B cell (primary cell): ENCODE data around the gene IL36A. TPM values are rescaled to one million over a fixed set of nuclear protein-coding genes. Genes with fewer than 3 reads are reported as not detected.

Source experiments
- ATAC-seq: fragments of 200-7000 bp; cut with Tn5 transposase; one replicate; pipeline ENCODE4 v1.10.0; 2021; ENCODE audit warnings: low read depth, mild to moderate bottlenecking, moderate number of reproducible peaks, moderate library complexity
- CTCF ChIA-PET: fragments of 350-600 bp; sonication (Branson Sonifier 250); formaldehyde crosslinking; loops from one replicate; lab custom pipeline; 2021; ENCODE audit warnings: antibody characterized with exemption, inconsistent platforms; lab: Charles Lee
- POLR2A ChIA-PET: fragments of 350-600 bp; sonication (Branson Sonifier 250); formaldehyde crosslinking; loops from one replicate; lab custom pipeline; 2021; ENCODE audit warnings: antibody characterized with exemption; lab: Charles Lee
- DNase-seq: peaks from one replicate; pipeline ENCODE4 v3.0.0; 2013
- H2AFZ ChIP-seq: 2 replicates; pipeline ENCODE4 v1.6.1; 2012; ENCODE audit warnings: mild to moderate bottlenecking, low read depth, low read length; ENCODE audit not compliant: insufficient read depth, poor library complexity, severe bottlenecking
- H3K27ac ChIP-seq, 2 donors: 1 replicate in 1 of 2; 2 replicates in 1 of 2; pipeline ENCODE4 v1.5.1; 2012 to 2013; ENCODE audit warnings: low read length in 2 of 2, mild to moderate bottlenecking in 2 of 2, moderate library complexity in 1 of 2
- H3K27me3 ChIP-seq, 4 experiments: fragments of 200-600 bp in 1 of 4; sonication (generic) in 1 of 4; replicated peaks in 1 of 4; 1 replicate in 2 of 4; 2 replicates in 2 of 4; pipeline versions ENCODE4 v1.6.1 to v1.7.0; 2013 to 2016; ENCODE audit warnings: low read length in 3 of 4, mild to moderate bottlenecking in 2 of 4, mixed read lengths in 1 of 4, moderate library complexity in 1 of 4; ENCODE audit not compliant: insufficient read depth in 4 of 4, control insufficient read depth in 3 of 4; ENCODE audit errors: control extremely low read depth in 1 of 4
- H3K36me3 ChIP-seq, 2 experiments: replicated peaks in 1 of 2; 1 replicate in 1 of 2; 2 replicates in 1 of 2; pipeline versions ENCODE4 v1.6.1 to v1.7.1; 2013; ENCODE audit warnings: low read length in 1 of 2; ENCODE audit not compliant: insufficient read depth in 2 of 2, control insufficient read depth in 1 of 2; ENCODE audit errors: control extremely low read depth in 1 of 2, extremely low read depth in 1 of 2
- H3K4me1 ChIP-seq, 2 donors: fragments of 200-600 bp in 1 of 2; sonication (generic) in 1 of 2; 1 replicate in 1 of 2; 2 replicates in 1 of 2; pipeline versions ENCODE4 v1.5.1 to v1.6.1; 2013 to 2017; ENCODE audit warnings: low read length in 2 of 2; ENCODE audit not compliant: control insufficient read depth in 2 of 2, insufficient read depth in 2 of 2
- H3K4me2 ChIP-seq: replicated peaks from 2 replicates; pipeline ENCODE3; 2012; ENCODE audit warnings: mild to moderate bottlenecking, low read depth, low read length; ENCODE audit not compliant: poor library complexity, severe bottlenecking
- H3K4me3 ChIP-seq, 5 experiments: fragments of 200-600 bp in 1 of 5; sonication (generic) in 1 of 5; 1 replicate in 3 of 5; 2 replicates in 2 of 5; pipeline versions ENCODE4 v1.5.1 to v1.7.0; 2011 to 2016; ENCODE audit warnings: low read length in 4 of 5, mild to moderate bottlenecking in 4 of 5, low read depth in 2 of 5, control low read depth in 1 of 5, moderate library complexity in 1 of 5; ENCODE audit not compliant: insufficient read depth in 1 of 5; ENCODE audit errors: control extremely low read depth in 1 of 5, extremely low read depth in 1 of 5
- H3K79me2 ChIP-seq: fragments of 200-600 bp; sonication (generic); one replicate; pipeline ENCODE4 v1.6.0; 2016; ENCODE audit warnings: low read length; ENCODE audit not compliant: control insufficient read depth, insufficient read depth
- H3K9ac ChIP-seq: fragments of 200-600 bp; sonication (generic); 2 replicates; pipeline ENCODE4 v1.6.1; 2017; ENCODE audit warnings: mild to moderate bottlenecking, low read length, moderate library complexity
- H3K9me3 ChIP-seq, 3 donors: one replicate each; pipeline versions ENCODE4 v1.6.1 to v1.7.1; 2013; ENCODE audit warnings: low read length in 2 of 3; ENCODE audit not compliant: control insufficient read depth in 2 of 3, insufficient read depth in 1 of 3; ENCODE audit errors: control extremely low read depth in 1 of 3
- H4K20me1 ChIP-seq: 2 replicates; pipeline ENCODE4 v1.6.0; 2012; ENCODE audit warnings: mild to moderate bottlenecking, low read length; ENCODE audit not compliant: insufficient read depth, control insufficient read depth, poor library complexity, severe bottlenecking
- H3K27ac Mint-ChIP-seq: one replicate; pipeline ENCODE4 v1.8.0; 2021; ENCODE audit warnings: mixed read lengths
- H3K27me3 Mint-ChIP-seq: one replicate; pipeline ENCODE4 v1.8.0; 2021; ENCODE audit warnings: mixed read lengths
- H3K4me1 Mint-ChIP-seq: one replicate; pipeline ENCODE4 v1.8.0; 2021; ENCODE audit warnings: mixed read lengths
- H3K4me3 Mint-ChIP-seq: one replicate; pipeline ENCODE4 v1.8.0; 2021; ENCODE audit warnings: mixed read lengths
- H3K9me3 Mint-ChIP-seq: one replicate; pipeline ENCODE4 v1.8.0; 2022; ENCODE audit warnings: mixed read lengths; ENCODE audit not compliant: insufficient read depth
- EZH2 ChIP-seq: IDR thresholded peaks from 2 replicates; pipeline ENCODE4 v1.6.1; 2012; ENCODE audit warnings: borderline replicate concordance, low read depth, mild to moderate bottlenecking, moderate library complexity, low read length; ENCODE audit not compliant: insufficient read depth, poor library complexity, severe bottlenecking
- WGBS: methylation state at CpG from one replicate; pipeline ENCODE4 v1.1.5; 2013; ENCODE audit warnings: missing lambda C conversion rate; ENCODE audit not compliant: insufficient coverage; 5-methylcytosine and 5-hydroxymethylcytosine counted together
- intact Hi-C: fragments of 100-400 bp; cut with micrococcal nuclease; formaldehyde crosslinking; loops from one replicate; pipeline ENCODE4 v1.10.0; 2022
- polyA plus RNA-seq: library from polyadenylated mRNA; depleted of rRNA; stranded (reverse); fragments of >200 nt; gene quantifications from 2 replicates; pipeline ENCODE4 v1.2.3, GENCODE V29; 2012
- total RNA-seq, 2 donors: library from RNA; stranded (reverse); fragments of 120-200 nt in 1 of 2; gene quantifications; 1 replicate in 1 of 2; 2 replicates in 1 of 2; pipeline versions ENCODE4 v1.2.3 to v1.2.4, GENCODE V29; 2013 to 2022
- TF ChIP-seq, protein P1 (sequence below): fragments of 200-600 bp; IDR thresholded peaks from one replicate; pipeline ENCODE4 v1.8.0; 2022; ENCODE audit warnings: antibody characterized with exemption, mild to moderate bottlenecking

IL36A gene
- total and polyA plus RNA-seq, 2 donors (not counting 1 experiment from before 2014, with no cell fraction given), result not detected

DNA sequence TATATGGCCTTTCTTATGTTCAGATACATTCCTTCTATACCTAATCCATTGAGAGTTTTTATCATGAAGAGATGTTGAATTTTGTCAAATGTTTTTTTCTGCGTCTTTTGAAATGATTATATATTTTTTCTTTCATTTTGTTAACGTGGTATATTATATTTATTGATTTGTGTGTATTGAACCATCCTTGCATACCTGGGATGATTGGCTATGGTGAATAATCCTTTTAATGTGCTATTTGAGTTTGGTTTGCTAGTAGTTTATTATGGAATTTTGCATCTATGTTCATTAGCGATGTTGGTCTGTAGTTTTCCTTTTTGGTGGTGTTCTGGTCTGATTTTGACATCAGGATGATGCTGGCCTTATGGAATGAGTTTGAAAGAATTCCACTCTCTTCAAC lies 15.6 kb upstream of the IL36A start:
- H3K4me1 Mint-ChIP-seq, result no peaks in the 10 kb centered on the region
- intact Hi-C loops, result no loop called here
- H3K4me3 ChIP-seq, result no peak overlapping the region
- H3K27ac Mint-ChIP-seq, result no peak overlapping the region
- no peak overlapping the region for H3K4me3 Mint-ChIP-seq
- ChIA-PET POLR2A (no interaction called here), CTCF (no interaction called here)
- H3K4me2 ChIP-seq, result no peak overlapping the region
- ATAC-seq, result no peak
- peaks cover 4 to 13% (median 10%) of the 10 kb centered on the region in 3 donors for H3K9me3 ChIP-seq
- no peak for DNase-seq
- H3K27ac ChIP-seq, result no peak overlapping the region
- TF ChIP-seq, protein P1, sequence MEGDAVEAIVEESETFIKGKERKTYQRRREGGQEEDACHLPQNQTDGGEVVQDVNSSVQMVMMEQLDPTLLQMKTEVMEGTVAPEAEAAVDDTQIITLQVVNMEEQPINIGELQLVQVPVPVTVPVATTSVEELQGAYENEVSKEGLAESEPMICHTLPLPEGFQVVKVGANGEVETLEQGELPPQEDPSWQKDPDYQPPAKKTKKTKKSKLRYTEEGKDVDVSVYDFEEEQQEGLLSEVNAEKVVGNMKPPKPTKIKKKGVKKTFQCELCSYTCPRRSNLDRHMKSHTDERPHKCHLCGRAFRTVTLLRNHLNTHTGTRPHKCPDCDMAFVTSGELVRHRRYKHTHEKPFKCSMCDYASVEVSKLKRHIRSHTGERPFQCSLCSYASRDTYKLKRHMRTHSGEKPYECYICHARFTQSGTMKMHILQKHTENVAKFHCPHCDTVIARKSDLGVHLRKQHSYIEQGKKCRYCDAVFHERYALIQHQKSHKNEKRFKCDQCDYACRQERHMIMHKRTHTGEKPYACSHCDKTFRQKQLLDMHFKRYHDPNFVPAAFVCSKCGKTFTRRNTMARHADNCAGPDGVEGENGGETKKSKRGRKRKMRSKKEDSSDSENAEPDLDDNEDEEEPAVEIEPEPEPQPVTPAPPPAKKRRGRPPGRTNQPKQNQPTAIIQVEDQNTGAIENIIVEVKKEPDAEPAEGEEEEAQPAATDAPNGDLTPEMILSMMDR, result no peak
- no peak for TF ChIP-seq EZH2
- no peaks in the 10 kb centered on the region for H3K79me2 ChIP-seq
- no peaks in the 10 kb centered on the region for H3K4me1 ChIP-seq
- H2AFZ ChIP-seq, result no peak overlapping the region
- H3K9ac ChIP-seq, result no peak overlapping the region
- peaks cover 17% of the 10 kb centered on the region for H3K9me3 Mint-ChIP-seq
- no peaks in the 10 kb centered on the region for H3K27me3 ChIP-seq
- H3K27me3 Mint-ChIP-seq, result peaks cover 17% of the 10 kb centered on the region
- WGBS, result 100% methylated on average over 1 of the region's 3 CpGs
- H4K20me1 ChIP-seq, result no peaks in the 10 kb centered on the region
- no peaks in the 10 kb centered on the region for H3K36me3 ChIP-seq

- Histone ChIP-seq H3K4me3 (no peak overlapping the region), H3K4me1 (no peaks in the 10 kb centered on the region), H3K27me3 (no peaks in the 10 kb centered on the region), H2AFZ (no peak overlapping the region), H3K9me3 (peaks cover 6 to 13% (median 8%) of the 10 kb centered on the region in 3 donors), H3K4me2 (no peak overlapping the region), H3K9ac (no peak overlapping the region), H4K20me1 (no peaks in the 10 kb centered on the region), H3K79me2 (no peaks in the 10 kb centered on the region), H3K27ac (no peak overlapping the region), H3K36me3 (no peaks in the 10 kb centered on the region)
- H3K27me3 Mint-ChIP-seq, result peaks cover 31% of the 10 kb centered on the region
- peaks cover 17% of the 10 kb centered on the region for H3K9me3 Mint-ChIP-seq
- intact Hi-C loops, result no loop called here
- no peak overlapping the region for H3K4me3 Mint-ChIP-seq
- CTCF ChIA-PET, result interaction anchor here (1.3 kb wide), 1 partner anchor 35 kb away, joined by 3 read pairs; no protein-coding TSS in a partner anchor
- DNase-seq, result no peak
- TF ChIP-seq, protein P1, result no peak
- TF ChIP-seq EZH2, result no peak
- no peaks in the 10 kb centered on the region for H3K4me1 Mint-ChIP-seq
- POLR2A ChIA-PET, result no interaction called here
- ATAC-seq, result no peak
- no peak overlapping the region for H3K27ac Mint-ChIP-seq
Measured at GRCh38 chr2:112993831-112994230, 11.4 kb upstream of the IL36A start.
